H1 (cell line): ENCODE results near the gene JAKMIP1. TPM values are rescaled to one million over a fixed set of nuclear protein-coding genes. Genes with fewer than 3 reads are reported as not detected.

Source experiments
- CTCF ChIA-PET: fragments of 300-600 bp; sonication (Branson Sonifier 250); formaldehyde crosslinking; loops from one replicate; lab custom pipeline; 2021; ENCODE audit not compliant: partially characterized antibody; lab: Charles Lee
- POLR2A ChIA-PET: fragments of 300-600 bp; sonication (Branson Sonifier 250); formaldehyde crosslinking; loops from one replicate; lab custom pipeline; 2021; ENCODE audit warnings: inconsistent platforms; ENCODE audit not compliant: partially characterized antibody; lab: Charles Lee
- DNase-seq, 2 experiments: peaks; one replicate each; pipeline versions ENCODE4 v3.0.0 to v3.0.0-alpha.2; 2010 to 2022; ENCODE audit warnings: low spot score in 2 of 2, low read depth in 1 of 2, mixed read lengths in 1 of 2
- FAIRE-seq: peaks from 2 replicates; lab custom pipeline; 2011; peaks lifted over from hg19 to GRCh38; lab: Jason Lieb, UNC
- H2AFZ ChIP-seq: 2 replicates; pipeline ENCODE4 v1.8.1; 2012; ENCODE audit warnings: low read length, inconsistent platforms
- H2AK5ac ChIP-seq: 2 replicates; pipeline ENCODE4 v1.6.1; 2013; ENCODE audit warnings: low read depth, low read length
- H2BK120ac ChIP-seq: replicated peaks from 2 replicates; pipeline ENCODE3; 2013; ENCODE audit warnings: low read depth, low read length, inconsistent platforms
- H2BK12ac ChIP-seq: 2 replicates; pipeline ENCODE4 v1.6.1; 2013; ENCODE audit warnings: low read depth, low read length
- H2BK15ac ChIP-seq: 2 replicates; pipeline ENCODE4 v1.6.1; 2013; ENCODE audit warnings: low read length
- H2BK20ac ChIP-seq: 2 replicates; pipeline ENCODE4 v1.6.1; 2013; ENCODE audit warnings: low read length
- H2BK5ac ChIP-seq: 2 replicates; pipeline ENCODE4 v1.6.1; 2013; ENCODE audit warnings: low read depth, low read length
- H3K14ac ChIP-seq: 2 replicates; pipeline ENCODE4 v1.6.1; 2013; ENCODE audit warnings: inconsistent platforms; ENCODE audit not compliant: insufficient read length
- H3K18ac ChIP-seq: 2 replicates; pipeline ENCODE4 v1.6.1; 2013; ENCODE audit warnings: low read length; ENCODE audit errors: extremely low read depth
- H3K23ac ChIP-seq: 2 replicates; pipeline ENCODE4 v1.6.1; 2013; ENCODE audit warnings: inconsistent platforms; ENCODE audit not compliant: insufficient read length
- H3K23me2 ChIP-seq: 2 replicates; pipeline ENCODE4 v1.6.1; 2013; ENCODE audit warnings: low read depth, low read length
- H3K27ac ChIP-seq: 2 replicates; pipeline ENCODE4 v1.6.1; 2011; ENCODE audit warnings: low read depth, low read length, inconsistent platforms
- H3K27me3 ChIP-seq, 4 experiments: replicated peaks in 1 of 4; 1 replicate in 1 of 4; 2 replicates in 3 of 4; pipeline versions ENCODE4 v1.6.1 to v1.8.1; 2011 to 2013; ENCODE audit warnings: low read length in 3 of 4, mild to moderate bottlenecking in 3 of 4, inconsistent platforms in 2 of 4, mixed read lengths in 2 of 4, moderate library complexity in 1 of 4; ENCODE audit not compliant: control insufficient read depth in 3 of 4, insufficient read depth in 3 of 4; ENCODE audit errors: extremely low read depth in 1 of 4
- H3K36me3 ChIP-seq, 4 experiments: 2 replicates each; pipeline versions ENCODE4 v1.6.1 to v1.8.1; 2011 to 2013; ENCODE audit warnings: mild to moderate bottlenecking in 4 of 4, low read length in 3 of 4, moderate library complexity in 2 of 4, control low read depth in 1 of 4, inconsistent platforms in 1 of 4; ENCODE audit not compliant: insufficient read depth in 4 of 4, control insufficient read depth in 2 of 4
- H3K4ac ChIP-seq: replicated peaks from 2 replicates; pipeline ENCODE3; 2013; ENCODE audit warnings: low read length, low read depth, mixed read lengths, inconsistent platforms; ENCODE audit not compliant: insufficient read length
- H3K4me1 ChIP-seq, 4 experiments: replicated peaks in 1 of 4; 1 replicate in 1 of 4; 2 replicates in 3 of 4; pipeline versions ENCODE4 v1.6.1 to v1.8.1; 2011 to 2013; ENCODE audit warnings: low read length in 3 of 4, inconsistent platforms in 2 of 4, mixed read lengths in 1 of 4; ENCODE audit not compliant: insufficient read depth in 4 of 4, control insufficient read depth in 3 of 4
- H3K4me2 ChIP-seq, 2 experiments: 2 replicates each; pipeline versions ENCODE4 v1.6.1 to v1.8.1; 2011 to 2013; ENCODE audit warnings: low read depth in 2 of 2, low read length in 2 of 2, control low read depth in 1 of 2, inconsistent platforms in 1 of 2, mild to moderate bottlenecking in 1 of 2; ENCODE audit not compliant: insufficient read depth in 1 of 2
- H3K4me3 ChIP-seq, 4 experiments: fragments of 200-600, 300-600 bp in 1 of 4; sonication (generic), shearing (Covaris generic), sonication (Bioruptor Twin) in 1 of 4; 2 replicates each; pipeline versions ENCODE4 v1.5.1 to v1.8.1; 2011 to 2016; ENCODE audit warnings: low read length in 4 of 4, low read depth in 3 of 4, control low read depth in 2 of 4, inconsistent platforms in 2 of 4, mild to moderate bottlenecking in 2 of 4, mixed read lengths in 1 of 4, moderate library complexity in 1 of 4; ENCODE audit not compliant: insufficient read depth in 2 of 4; ENCODE audit errors: extremely low read depth in 1 of 4
- H3K56ac ChIP-seq: replicated peaks from 2 replicates; pipeline ENCODE3; 2013; ENCODE audit warnings: low read depth, mild to moderate bottlenecking, mixed read lengths, low read length, inconsistent platforms; ENCODE audit not compliant: insufficient read length
- H3K79me1 ChIP-seq: 2 replicates; pipeline ENCODE4 v1.6.1; 2013; ENCODE audit warnings: low read depth, low read length, control low read depth
- H3K79me2 ChIP-seq, 2 experiments: 2 replicates each; pipeline versions ENCODE4 v1.6.1 to v1.8.1; 2012 to 2013; ENCODE audit warnings: low read length in 2 of 2, mild to moderate bottlenecking in 2 of 2, inconsistent platforms in 1 of 2; ENCODE audit not compliant: insufficient read depth in 2 of 2, control insufficient read depth in 1 of 2
- H3K9ac ChIP-seq, 4 experiments: replicated peaks in 1 of 4; 1 replicate in 1 of 4; 2 replicates in 3 of 4; pipeline versions ENCODE4 v1.6.1 to v1.8.1; 2011 to 2013; ENCODE audit warnings: low read depth in 3 of 4, low read length in 3 of 4, control low read depth in 2 of 4, mild to moderate bottlenecking in 2 of 4, moderate library complexity in 2 of 4, inconsistent platforms in 1 of 4; ENCODE audit errors: extremely low read depth in 1 of 4
- H3K9me3 ChIP-seq, 2 experiments: 2 replicates each; pipeline versions ENCODE4 v1.6.1 to v1.8.1; 2012 to 2013; ENCODE audit warnings: mild to moderate bottlenecking in 2 of 2, moderate library complexity in 2 of 2, control low read depth in 1 of 2, inconsistent platforms in 1 of 2, low read depth in 1 of 2, low read length in 1 of 2, mixed read lengths in 1 of 2; ENCODE audit not compliant: insufficient read depth in 2 of 2
- H4K20me1 ChIP-seq, 2 experiments: replicated peaks in 1 of 2; 2 replicates each; pipeline versions ENCODE3 to v1.8.1; 2011 to 2013; ENCODE audit warnings: inconsistent platforms in 2 of 2, low read length in 2 of 2, mild to moderate bottlenecking in 1 of 2; ENCODE audit not compliant: insufficient read depth in 2 of 2, control insufficient read depth in 1 of 2
- H4K5ac ChIP-seq: 2 replicates; pipeline ENCODE4 v1.6.1; 2013; ENCODE audit warnings: low read length, low read depth, mixed read lengths, inconsistent platforms; ENCODE audit not compliant: insufficient read length
- H4K8ac ChIP-seq: 2 replicates; pipeline ENCODE4 v1.8.0; 2013; ENCODE audit warnings: mild to moderate bottlenecking, moderate library complexity, low read length, inconsistent platforms; ENCODE audit not compliant: insufficient read depth; ENCODE audit errors: extremely low read depth
- H4K91ac ChIP-seq: replicated peaks from 2 replicates; pipeline ENCODE3; 2013; ENCODE audit warnings: low read length, mixed read lengths, inconsistent platforms; ENCODE audit not compliant: insufficient read length
- BRCA1 ChIP-seq: IDR thresholded peaks from 2 replicates; pipeline ENCODE4 v1.6.1; 2012; ENCODE audit warnings: low read depth, low read length, improper control_type of control experiment
- CBX5 ChIP-seq: fragments of 300-800, 300-1000 bp; sonication (generic); IDR thresholded peaks from 2 replicates; pipeline ENCODE4 v1.7.1; 2016; ENCODE audit warnings: antibody characterized with exemption, low read length, low read depth
- CTBP2 ChIP-seq: IDR thresholded peaks from 2 replicates; pipeline ENCODE4 v1.7.0; 2011; ENCODE audit warnings: borderline replicate concordance, mild to moderate bottlenecking, moderate library complexity, mixed read lengths, low read length; ENCODE audit not compliant: insufficient read depth, insufficient read length
- MAX ChIP-seq: IDR thresholded peaks from 2 replicates; pipeline ENCODE4 v1.6.1; 2012; ENCODE audit warnings: inconsistent platforms
- SIN3A ChIP-seq, 2 experiments: IDR thresholded peaks in 1 of 2; conservative IDR thresholded peaks in 1 of 2; 2 replicates each; pipeline ENCODE4 v1.6.1; 2011 to 2012; ENCODE audit warnings: low read length in 2 of 2, improper control_type of control experiment in 1 of 2, low read depth in 1 of 2, mild to moderate bottlenecking in 1 of 2
- SRF ChIP-seq: IDR thresholded peaks from 2 replicates; pipeline ENCODE4 v1.6.1; 2011; ENCODE audit warnings: mild to moderate bottlenecking, low read depth, low read length, moderate library complexity
- TEAD4 ChIP-seq: IDR thresholded peaks from 2 replicates; pipeline ENCODE4 v1.6.1; 2012; ENCODE audit warnings: low read depth, low read length, inconsistent platforms, mixed read lengths
- WGBS, 2 experiments: shearing (Covaris generic) in 1 of 2; methylation state at CpG; one replicate each; pipeline versions ENCODE4 v1.1.6 to v1.1.7; 2013 to 2015; ENCODE audit warnings: low lambda C conversion rate in 2 of 2, mixed read lengths in 2 of 2, inconsistent platforms in 1 of 2, low coverage in 1 of 2, missing lambda C conversion rate in 1 of 2; ENCODE audit not compliant: insufficient replicate concordance in 2 of 2, insufficient coverage in 1 of 2, insufficient read length in 1 of 2; ENCODE audit errors: extremely low coverage in 1 of 2, missing lambda C conversion rate in 1 of 2; 5-methylcytosine and 5-hydroxymethylcytosine counted together
- polyA plus RNA-seq, 7 experiments: library from polyadenylated mRNA; depleted of rRNA in 3 of 7; stranded (reverse) in 5 of 7; unstranded in 2 of 7; fragments of >200 nt in 5 of 7; fragments of 200-250 nt in 2 of 7; gene quantifications; 1 replicate in 5 of 7; 2 replicates in 1 of 7; 4 replicates in 1 of 7; pipeline versions ENCODE4 v1.2.1 to v1.2.3, GENCODE V29; 2011 to 2013; ENCODE audit warnings: missing spikeins in 2 of 7, mixed read lengths in 2 of 7
- total RNA-seq: library from RNA; stranded (reverse); fragmentation: NEBNext Ultra II Directional; extraction: Animal tissue kit (Norgen Biotek cat#: 25700); gene quantifications from 2 replicates; pipeline ENCODE4 v1.2.1, GENCODE V29; 2021

The JAKMIP1 gene
- total and polyA plus RNA-seq, 2 of the 8 experiments (the other 6 are each of a cell fraction or from before 2014, with no cell fraction given): 2.5 to 4.4 TPM

GRCh38 chr4:6227412-6228157 lies 27.2 kb upstream of the JAKMIP1 start:
- Histone ChIP-seq H3K23ac (no peak overlapping the region), H3K27me3 (peaks cover 0 to 2% (median 2%) of the 10 kb centered on the region in 4 experiments; a peak in 4 of 7 replicates), H3K9ac (no peak overlapping the region), H3K4me1 (no peaks in the 10 kb centered on the region; a peak in 1 of 7 replicates), H3K79me1 (no peaks in the 10 kb centered on the region), H4K20me1 (peaks cover 0 to 5% of the 10 kb centered on the region in 2 experiments), H3K18ac (no peak overlapping the region), H3K4me3 (no peak overlapping the region), H2BK120ac (no peak overlapping the region), H3K23me2 (no peaks in the 10 kb centered on the region), H3K9me3 (no peaks in the 10 kb centered on the region), H2BK20ac (no peak overlapping the region), H2BK5ac (no peak overlapping the region), H3K4me2 (no peak overlapping the region), H4K8ac (no peak overlapping the region), H4K91ac (no peak overlapping the region), H3K36me3 (no peaks in the 10 kb centered on the region), H2AFZ (no peak overlapping the region), H4K5ac (no peak overlapping the region), H2AK5ac (no peak overlapping the region), H3K56ac (no peak overlapping the region), H3K27ac (no peak overlapping the region), H2BK15ac (no peak overlapping the region), H2BK12ac (no peak overlapping the region), H3K79me2 (no peaks in the 10 kb centered on the region), H3K4ac (no peak overlapping the region), H3K14ac (no peak overlapping the region)
- 88% methylated on average over 12 of the region's 12 CpGs; no CpG with 5 or more reads in 1 of the 2 experiments for WGBS, 2 experiments
- TF ChIP-seq SRF (no peak), MAX (no peak), SIN3A (conservative IDR thresholded peaks at IDR 0.05 in 1 of 2, IDR thresholded peaks at IDR 0.05 in 1 of 2; ENCODE audit: low read depth in 1 of 2, low read length in 2 of 2) (no peak), CBX5 (no peak), BRCA1 (no peak), CTBP2 (no peak), TEAD4 (no peak)
- DNase-seq (peak in 1 of 2 experiments; percentile 35), FAIRE-seq (no peak)
- CTCF ChIA-PET: interaction anchor here (2.0 to 3.6 kb wide), 2 partner anchors 24 to 104 kb away, joined by 10 to 11 read pairs; no protein-coding TSS in a partner anchor
- POLR2A ChIA-PET: no interaction called here
